DOHH2 (cell line): ENCODE data around the gene PPFIA2.

ENCODE experiments used
- H3F3A ChIP-seq: fragments of 200-600 bp; sonication (generic), shearing (Covaris generic); 2 replicates; pipeline ENCODE4 v1.6.0; 2016; ENCODE audit warnings: antibody characterized with exemption, mild to moderate bottlenecking; ENCODE audit not compliant: control insufficient read depth, insufficient read depth
- H3K27ac ChIP-seq: fragments of 200-600 bp; sonication (generic); 2 replicates; pipeline ENCODE4 v1.5.1; 2014; ENCODE audit warnings: low read depth, mild to moderate bottlenecking, low read length, moderate library complexity
- H3K27me3 ChIP-seq: fragments of 200-600 bp; sonication (generic); 2 replicates; pipeline ENCODE4 v1.6.1; 2014; ENCODE audit warnings: mild to moderate bottlenecking, low read length, mixed read lengths; ENCODE audit not compliant: control insufficient read depth
- H3K36me3 ChIP-seq: fragments of 200-600 bp; sonication (generic); 2 replicates; pipeline ENCODE4 v1.6.1; 2014; ENCODE audit warnings: mild to moderate bottlenecking, low read length, moderate library complexity, mixed read lengths; ENCODE audit not compliant: control insufficient read depth
- H3K4me1 ChIP-seq: fragments of 200-600 bp; sonication (generic); 2 replicates; pipeline ENCODE4 v1.6.1; 2014; ENCODE audit warnings: mild to moderate bottlenecking, low read length, mixed read lengths; ENCODE audit not compliant: control insufficient read depth
- H3K4me2 ChIP-seq: fragments of 200-600 bp; sonication (generic); 2 replicates; pipeline ENCODE4 v1.6.0; 2014; ENCODE audit warnings: mild to moderate bottlenecking, low read length, moderate library complexity
- H3K4me3 ChIP-seq: fragments of 200-600 bp; sonication (generic); 2 replicates; pipeline ENCODE4 v1.5.1; 2014; ENCODE audit warnings: mild to moderate bottlenecking, low read length, mixed read lengths
- H3K79me2 ChIP-seq: fragments of 200-600 bp; sonication (generic); 2 replicates; pipeline ENCODE4 v1.6.1; 2014; ENCODE audit warnings: mild to moderate bottlenecking, low read length, mixed read lengths; ENCODE audit not compliant: control insufficient read depth
- H3K9me2 ChIP-seq: fragments of 200-600 bp; sonication (generic); replicated peaks from 2 replicates; pipeline ENCODE4 v1.6.1; 2014; ENCODE audit warnings: mild to moderate bottlenecking, low read length, mixed read lengths; ENCODE audit not compliant: control insufficient read depth
- H3K9me3 ChIP-seq: fragments of 200-600 bp; sonication (generic); 2 replicates; pipeline ENCODE4 v1.6.1; 2014; ENCODE audit warnings: antibody characterized with exemption, low read length, mixed read lengths; ENCODE audit not compliant: control insufficient read depth, insufficient read depth
- H4K20me1 ChIP-seq: fragments of 200-600 bp; sonication (generic); 2 replicates; pipeline ENCODE4 v1.6.0; 2014; ENCODE audit warnings: low read depth, mild to moderate bottlenecking, antibody characterized with exemption, low read length, moderate library complexity; ENCODE audit not compliant: control insufficient read depth, insufficient read depth
- EZH2phosphoT487 ChIP-seq: fragments of 200-600 bp; sonication (generic); IDR thresholded peaks from 2 replicates; pipeline ENCODE4 v1.6.1; 2017; ENCODE audit warnings: borderline replicate concordance, mild to moderate bottlenecking, antibody characterized with exemption, low read length, moderate library complexity, mixed read lengths
- TF ChIP-seq, protein P1 (sequence below): fragments of 200-600 bp; sonication (generic); IDR thresholded peaks from one replicate; pipeline ENCODE4 v1.5.1; 2014; ENCODE audit warnings: antibody characterized with exemption, mild to moderate bottlenecking, low read depth, low read length; ENCODE audit not compliant: poor library complexity, severe bottlenecking

Gene PPFIA2

DNA sequence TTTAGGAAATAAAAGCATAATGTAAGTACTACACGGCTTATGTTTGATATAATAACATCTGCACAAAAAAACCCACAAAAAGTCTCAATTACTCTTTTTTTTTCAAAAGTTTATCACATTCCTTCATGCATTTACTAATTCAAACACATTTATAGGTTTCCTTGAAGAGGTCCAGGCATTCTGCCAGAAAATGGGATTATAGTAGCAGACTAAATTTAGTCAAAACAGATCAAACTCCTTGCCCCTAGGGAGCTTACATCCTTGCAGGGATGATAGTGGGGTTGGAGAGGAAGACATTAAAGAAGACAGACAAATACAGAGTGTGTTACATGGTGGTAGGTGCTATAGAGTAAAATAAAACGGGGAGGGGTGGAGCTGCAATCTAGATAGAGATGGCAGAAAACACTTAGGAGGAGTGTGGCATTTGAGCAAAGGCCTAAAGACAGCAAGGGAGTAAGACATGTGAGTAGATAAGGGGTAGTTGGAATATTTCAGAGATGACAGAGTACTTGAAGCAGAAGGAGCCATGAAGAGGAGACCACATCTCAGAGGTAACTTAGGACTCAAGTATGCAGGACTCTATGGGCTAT, 266.9 kb downstream of the PPFIA2 start:
- no peaks in the 10 kb centered on the region for H3K79me2 ChIP-seq
- H3F3A ChIP-seq = no peaks in the 10 kb centered on the region
- no peaks in the 10 kb centered on the region for H3K27me3 ChIP-seq
- H3K9me2 ChIP-seq = no peaks in the 10 kb centered on the region
- TF ChIP-seq, protein P1, sequence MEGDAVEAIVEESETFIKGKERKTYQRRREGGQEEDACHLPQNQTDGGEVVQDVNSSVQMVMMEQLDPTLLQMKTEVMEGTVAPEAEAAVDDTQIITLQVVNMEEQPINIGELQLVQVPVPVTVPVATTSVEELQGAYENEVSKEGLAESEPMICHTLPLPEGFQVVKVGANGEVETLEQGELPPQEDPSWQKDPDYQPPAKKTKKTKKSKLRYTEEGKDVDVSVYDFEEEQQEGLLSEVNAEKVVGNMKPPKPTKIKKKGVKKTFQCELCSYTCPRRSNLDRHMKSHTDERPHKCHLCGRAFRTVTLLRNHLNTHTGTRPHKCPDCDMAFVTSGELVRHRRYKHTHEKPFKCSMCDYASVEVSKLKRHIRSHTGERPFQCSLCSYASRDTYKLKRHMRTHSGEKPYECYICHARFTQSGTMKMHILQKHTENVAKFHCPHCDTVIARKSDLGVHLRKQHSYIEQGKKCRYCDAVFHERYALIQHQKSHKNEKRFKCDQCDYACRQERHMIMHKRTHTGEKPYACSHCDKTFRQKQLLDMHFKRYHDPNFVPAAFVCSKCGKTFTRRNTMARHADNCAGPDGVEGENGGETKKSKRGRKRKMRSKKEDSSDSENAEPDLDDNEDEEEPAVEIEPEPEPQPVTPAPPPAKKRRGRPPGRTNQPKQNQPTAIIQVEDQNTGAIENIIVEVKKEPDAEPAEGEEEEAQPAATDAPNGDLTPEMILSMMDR = no peak
- no peak for TF ChIP-seq EZH2phosphoT487
- no peak overlapping the region for H3K4me2 ChIP-seq
- H3K27ac ChIP-seq = no peak overlapping the region
- H4K20me1 ChIP-seq = no peaks in the 10 kb centered on the region
- no peaks in the 10 kb centered on the region for H3K36me3 ChIP-seq
- no peaks in the 10 kb centered on the region for H3K9me3 ChIP-seq
- no peak overlapping the region for H3K4me3 ChIP-seq
- no peaks in the 10 kb centered on the region for H3K4me1 ChIP-seq

DNA sequence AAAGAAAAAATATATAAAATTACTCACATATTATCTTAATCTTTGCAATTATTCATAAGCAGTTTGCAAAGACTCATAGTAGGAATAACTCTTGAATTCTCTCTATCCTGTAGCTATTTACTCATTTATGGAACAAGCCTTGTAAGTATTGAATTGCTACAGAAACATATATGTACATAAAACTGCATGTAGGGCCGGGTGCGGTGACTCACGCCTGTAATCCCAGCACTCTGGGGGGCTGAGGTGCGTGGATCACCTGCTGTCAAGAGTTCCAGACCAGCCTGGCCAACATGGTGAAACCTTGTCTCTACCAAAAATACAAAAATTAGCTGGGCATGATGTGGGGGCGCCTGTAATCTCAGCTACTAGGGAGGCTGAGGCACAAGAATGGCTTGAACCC, 286.2 kb downstream of the PPFIA2 start:
- Histone ChIP-seq H3K9me3 (no peaks in the 10 kb centered on the region), H3K4me2 (no peak overlapping the region), H3K79me2 (no peaks in the 10 kb centered on the region), H3K27me3 (no peaks in the 10 kb centered on the region), H4K20me1 (no peaks in the 10 kb centered on the region), H3K9me2 (no peaks in the 10 kb centered on the region), H3K27ac (no peak overlapping the region), H3K4me3 (no peak overlapping the region), H3K4me1 (no peaks in the 10 kb centered on the region), H3K36me3 (no peaks in the 10 kb centered on the region), H3F3A (no peaks in the 10 kb centered on the region)
- TF ChIP-seq, protein P1 = no peak
- TF ChIP-seq EZH2phosphoT487 = no peak

DNA sequence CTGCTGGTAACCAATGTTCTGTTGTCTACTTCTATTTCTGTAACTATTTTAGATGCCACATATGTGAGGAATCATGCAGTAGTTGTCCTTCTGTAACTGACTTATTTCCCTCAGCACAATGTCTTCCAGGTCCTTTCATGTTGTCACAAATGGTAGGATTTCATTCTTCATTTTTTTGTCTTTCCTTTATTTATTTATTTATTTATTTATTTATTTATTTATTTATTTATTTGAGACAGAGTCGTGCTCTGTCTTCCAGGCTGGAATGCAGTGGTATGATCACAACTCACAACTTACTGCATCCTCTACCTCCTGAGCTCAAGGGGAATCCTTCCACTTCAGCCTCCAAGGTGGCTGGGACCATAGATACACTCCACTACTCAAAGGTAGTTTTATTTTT, 288.2 kb downstream of the PPFIA2 start:
- Histone ChIP-seq H3K9me3 (no peaks in the 10 kb centered on the region), H3K27ac (no peak overlapping the region), H3K4me1 (no peaks in the 10 kb centered on the region), H4K20me1 (no peaks in the 10 kb centered on the region), H3K4me3 (no peak overlapping the region), H3K4me2 (no peak overlapping the region), H3K9me2 (no peaks in the 10 kb centered on the region), H3K27me3 (no peaks in the 10 kb centered on the region), H3K36me3 (no peaks in the 10 kb centered on the region), H3F3A (no peaks in the 10 kb centered on the region), H3K79me2 (no peaks in the 10 kb centered on the region)
- no peak for TF ChIP-seq EZH2phosphoT487
- TF ChIP-seq, protein P1 = no peak

DNA sequence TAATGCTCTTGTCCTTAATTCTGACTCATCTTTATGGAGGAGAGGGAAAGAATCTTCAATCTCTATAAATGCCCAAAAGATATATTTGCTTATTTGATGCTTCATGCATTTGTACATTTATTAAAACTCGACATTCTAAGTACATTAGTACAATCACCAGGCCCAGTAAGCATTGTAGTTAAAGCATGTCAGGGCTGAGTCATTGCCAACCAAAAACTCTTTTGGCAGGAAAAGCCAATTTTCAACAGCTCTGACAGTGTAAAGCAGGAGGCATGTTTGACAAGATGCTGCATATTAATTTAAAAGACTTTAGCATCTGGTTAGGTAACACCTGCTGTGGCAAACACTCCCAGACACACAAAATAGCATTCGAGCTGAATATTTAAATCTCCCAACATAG, 290.9 kb downstream of the PPFIA2 start:
- Histone ChIP-seq H3K27me3 (no peaks in the 10 kb centered on the region), H3K9me3 (no peaks in the 10 kb centered on the region), H3K36me3 (no peaks in the 10 kb centered on the region), H3K79me2 (no peaks in the 10 kb centered on the region), H3F3A (no peaks in the 10 kb centered on the region), H3K4me3 (no peak overlapping the region), H3K27ac (no peak overlapping the region), H4K20me1 (no peaks in the 10 kb centered on the region), H3K9me2 (no peaks in the 10 kb centered on the region), H3K4me1 (no peaks in the 10 kb centered on the region), H3K4me2 (no peak overlapping the region)
- TF ChIP-seq, protein P1 = no peak
- TF ChIP-seq EZH2phosphoT487 = no peak
